ENCODE data around the gene SLN.

SLN gene

GRCh38 chr11:107704451-107704850, 7.4 kb downstream of the SLN start:
- H3K36me3 ChIP-seq = no peaks in the 10 kb centered on the region
- no peaks in the 10 kb centered on the region for H3K4me1 ChIP-seq
- H3K4me3 ChIP-seq (ENCODE audit: low read depth, low read length) = no peak overlapping the region
- DNase-seq = no peak
- H3K27me3 ChIP-seq = peaks cover 11% of the 10 kb centered on the region
- no peak for TF ChIP-seq CTCF (IDR thresholded peaks at IDR 0.05; ENCODE audit: low read depth, low read length)
- H3K9me3 ChIP-seq = no peaks in the 10 kb centered on the region

- no peak for TF ChIP-seq CTCF (IDR thresholded peaks at IDR 0.05; ENCODE audit: low read depth, low read length)
- Histone ChIP-seq H3K4me1 (no peaks in the 10 kb centered on the region), H3K4me3 (ENCODE audit: low read depth, low read length) (no peak overlapping the region), H3K27me3 (peaks cover 15% of the 10 kb centered on the region), H3K9me3 (no peaks in the 10 kb centered on the region), H3K36me3 (no peaks in the 10 kb centered on the region)
- no peak for DNase-seq
Measured at GRCh38 chr11:107702723-107703122, 9.1 kb downstream of the SLN start.

- peaks cover 15% of the 10 kb centered on the region for H3K27me3 ChIP-seq
- no peaks in the 10 kb centered on the region for H3K36me3 ChIP-seq
- DNase-seq = no peak
- no peak overlapping the region for H3K4me3 ChIP-seq (ENCODE audit: low read depth, low read length)
- no peaks in the 10 kb centered on the region for H3K9me3 ChIP-seq
- no peaks in the 10 kb centered on the region for H3K4me1 ChIP-seq
- no peak for TF ChIP-seq CTCF (IDR thresholded peaks at IDR 0.05; ENCODE audit: low read depth, low read length)
Measured at GRCh38 chr11:107702109-107702660, 9.7 kb downstream of the SLN start.

GRCh38 chr11:107699371-107700285, 12.2 kb downstream of the SLN start:
- no peaks in the 10 kb centered on the region for H3K36me3 ChIP-seq
- H3K9me3 ChIP-seq = no peaks in the 10 kb centered on the region
- no peaks in the 10 kb centered on the region for H3K4me1 ChIP-seq
- DNase-seq = no peak
- TF ChIP-seq CTCF (IDR thresholded peaks at IDR 0.05; ENCODE audit: low read depth, low read length) = no peak
- peaks cover 24% of the 10 kb centered on the region; the same call in 1 of the 2 replicates for H3K27me3 ChIP-seq
- H3K4me3 ChIP-seq (ENCODE audit: low read depth, low read length) = no peak overlapping the region

- no peaks in the 10 kb centered on the region for H3K4me1 ChIP-seq
- no peaks in the 10 kb centered on the region for H3K36me3 ChIP-seq
- TF ChIP-seq CTCF (IDR thresholded peaks at IDR 0.05; ENCODE audit: low read depth, low read length) = no peak
Measured at GRCh38 chr11:107697291-107697690, 14.6 kb downstream of the SLN start.

GRCh38 chr11:107696140-107696539, 15.7 kb downstream of the SLN start:
- no peak for TF ChIP-seq CTCF (IDR thresholded peaks at IDR 0.05; ENCODE audit: low read depth, low read length)
- DNase-seq = no peak
- Histone ChIP-seq H3K36me3 (no peaks in the 10 kb centered on the region), H3K9me3 (no peaks in the 10 kb centered on the region), H3K4me1 (no peaks in the 10 kb centered on the region), H3K4me3 (ENCODE audit: low read depth, low read length) (no peak overlapping the region), H3K27me3 (peaks cover 28% of the 10 kb centered on the region)

More at GRCh38 chr11:107697291-107697690, 14.6 kb downstream of the SLN start:
- no peak overlapping the region for H3K4me3 ChIP-seq (ENCODE audit: low read depth, low read length)
- peaks cover 20% of the 10 kb centered on the region for H3K27me3 ChIP-seq
- no peaks in the 10 kb centered on the region for H3K9me3 ChIP-seq
- no peak for DNase-seq
